Mucosa of rectum (tissue), 2 donors: Measurements from ENCODE around the gene SWT1.

Experiments used
- H3K27ac ChIP-seq, 2 donors: one replicate each; pipeline ENCODE4 v1.7.0; 2013; ENCODE audit warnings: inconsistent platforms in 2 of 2, low read depth in 2 of 2, low read length in 2 of 2
- H3K27me3 ChIP-seq, 2 donors: one replicate each; pipeline ENCODE4 v1.7.0; 2013; ENCODE audit warnings: low read length in 2 of 2; ENCODE audit not compliant: control insufficient read depth in 2 of 2, insufficient read depth in 2 of 2
- H3K36me3 ChIP-seq, 2 donors: one replicate each; pipeline ENCODE4 v1.7.0; 2013; ENCODE audit warnings: low read length in 2 of 2; ENCODE audit not compliant: control insufficient read depth in 2 of 2, insufficient read depth in 2 of 2
- H3K4me1 ChIP-seq, 2 donors: one replicate each; pipeline ENCODE4 v1.7.0; 2013; ENCODE audit warnings: low read length in 2 of 2, mild to moderate bottlenecking in 1 of 2; ENCODE audit not compliant: control insufficient read depth in 2 of 2, insufficient read depth in 2 of 2
- H3K4me3 ChIP-seq, 2 donors: one replicate each; pipeline ENCODE4 v1.7.0; 2013; ENCODE audit warnings: low read length in 2 of 2
- H3K9ac ChIP-seq, 2 donors: one replicate each; pipeline ENCODE4 v1.7.0; 2013; ENCODE audit warnings: low read length in 2 of 2, low read depth in 1 of 2, mild to moderate bottlenecking in 1 of 2
- H3K9me3 ChIP-seq, 2 donors: one replicate each; pipeline ENCODE4 v1.7.0; 2013; ENCODE audit warnings: low read length in 2 of 2; ENCODE audit not compliant: control insufficient read depth in 2 of 2
- donor health status: healthy.
- donor health status: Normal muscosa, but diverticular disease.

The SWT1 gene

DNA sequence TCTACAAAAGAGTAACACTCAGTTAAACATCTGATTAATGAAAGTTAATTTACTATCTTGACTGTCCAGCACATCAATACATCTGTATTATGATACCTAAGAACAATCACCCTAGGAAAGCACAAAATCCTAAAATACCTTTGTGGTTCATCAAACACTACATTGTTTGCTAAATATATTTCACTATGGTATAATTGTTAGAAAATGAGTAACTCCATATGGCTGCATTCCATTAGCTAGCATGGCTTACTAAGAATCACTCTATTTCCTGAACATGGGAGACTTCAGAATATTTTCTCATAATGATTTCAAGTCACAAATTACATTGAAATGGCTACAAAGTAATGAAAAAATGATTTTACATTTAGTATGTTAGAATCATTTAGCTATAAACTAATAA is 12.7 kb upstream of the SWT1 start:
- Histone ChIP-seq H3K4me3 (no peak overlapping the region), H3K27me3 (no peaks in the 10 kb centered on the region), H3K9ac (no peak overlapping the region), H3K27ac (no peak overlapping the region), H3K4me1 (no peaks in the 10 kb centered on the region), H3K36me3 (peaks cover 23 to 53% of the 10 kb centered on the region in 2 donors), H3K9me3 (no peaks in the 10 kb centered on the region)

DNA sequence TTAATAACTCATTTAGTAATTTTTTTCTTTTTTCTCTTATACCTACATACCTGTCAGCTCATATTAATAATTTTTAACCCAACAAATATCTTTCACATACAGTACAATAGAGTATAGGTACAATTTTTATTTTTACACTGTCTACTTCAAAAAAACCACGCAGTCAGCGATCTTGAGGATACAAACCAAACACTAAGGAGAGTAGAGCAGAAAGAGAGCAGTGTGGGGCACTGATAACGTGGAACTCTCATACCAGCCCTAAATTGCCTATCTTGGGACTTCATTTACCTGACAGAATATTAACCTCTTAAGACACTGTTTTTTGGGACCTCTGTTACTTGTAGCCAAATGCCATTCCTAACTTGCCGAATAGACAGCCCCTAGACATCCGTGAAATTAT is 5.8 kb upstream of the SWT1 start:
- Histone ChIP-seq H3K27me3 (no peaks in the 10 kb centered on the region), H3K9ac (no peak overlapping the region), H3K27ac (no peak overlapping the region), H3K9me3 (no peaks in the 10 kb centered on the region), H3K4me3 (no peak overlapping the region), H3K36me3 (peaks cover 22 to 32% of the 10 kb centered on the region in 2 donors), H3K4me1 (peaks cover 3 to 8% of the 10 kb centered on the region in 2 donors)

DNA sequence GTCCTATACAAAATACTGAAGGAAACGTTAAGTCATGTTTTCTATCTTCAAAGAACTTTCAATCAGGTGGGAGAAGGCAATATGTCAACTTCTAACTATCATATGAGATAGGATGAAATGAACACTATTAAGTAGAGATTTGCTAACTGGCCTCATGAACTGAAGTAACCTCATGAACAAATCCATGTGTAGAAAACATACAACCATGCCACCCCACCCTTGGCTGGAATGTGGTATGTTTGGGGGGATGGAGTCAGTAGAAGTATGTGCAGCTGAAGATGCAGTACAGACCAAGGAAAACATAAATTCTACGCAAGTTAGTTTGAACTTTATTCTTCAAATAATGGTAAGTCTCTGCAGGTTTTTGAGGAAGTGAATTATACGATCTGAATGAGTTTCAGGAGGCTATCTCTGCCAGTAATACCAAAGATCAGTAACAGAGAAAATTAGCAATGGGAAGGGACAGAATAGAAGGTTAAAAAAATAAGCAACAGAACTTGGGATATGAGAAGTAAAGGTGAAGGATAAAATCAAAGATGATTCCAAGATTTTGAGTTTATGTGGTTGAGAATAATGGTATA is 4.7 kb upstream of the SWT1 start:
- Histone ChIP-seq H3K27ac (no peak overlapping the region), H3K4me3 (no peak overlapping the region), H3K36me3 (peaks cover 20 to 25% of the 10 kb centered on the region in 2 donors), H3K4me1 (peaks cover 3 to 8% of the 10 kb centered on the region in 2 donors), H3K9ac (no peak overlapping the region), H3K9me3 (no peaks in the 10 kb centered on the region), H3K27me3 (no peaks in the 10 kb centered on the region)

DNA sequence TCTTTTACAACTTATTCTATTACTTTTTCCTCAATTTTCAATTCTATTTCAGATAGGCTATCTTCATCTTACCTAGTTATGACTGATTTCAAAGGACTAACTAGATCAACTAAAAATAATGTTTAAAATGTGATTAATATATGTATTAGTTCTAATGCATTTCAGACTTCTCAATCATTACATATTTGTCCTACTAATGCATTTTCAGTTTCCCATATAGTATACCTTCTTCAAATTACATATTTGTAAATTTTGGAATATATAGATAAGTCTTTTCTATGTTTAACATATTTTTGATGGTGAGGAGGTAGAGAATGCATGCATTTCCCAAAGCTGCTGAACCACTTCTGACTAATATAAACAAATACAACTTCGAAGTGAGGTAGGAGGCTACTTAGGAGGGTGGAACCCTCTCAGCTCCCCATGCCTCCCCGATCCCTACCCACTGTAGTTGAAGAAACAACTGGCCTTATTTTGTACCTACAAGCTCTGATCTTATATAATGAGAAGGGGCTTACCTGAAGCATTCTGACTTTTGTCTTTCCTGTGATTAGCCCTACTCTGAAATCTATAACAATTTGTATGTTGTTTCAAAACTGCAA is 2.0 kb upstream of the SWT1 start:
- Histone ChIP-seq H3K4me1 (peaks cover 6 to 18% of the 10 kb centered on the region in 2 donors), H3K9me3 (no peaks in the 10 kb centered on the region), H3K9ac (no peak overlapping the region), H3K27me3 (no peaks in the 10 kb centered on the region), H3K36me3 (peaks cover 7 to 9% of the 10 kb centered on the region in 2 donors), H3K4me3 (peak overlapping the region in 1 of 2 donors; percentile 91), H3K27ac (no peak overlapping the region)

DNA sequence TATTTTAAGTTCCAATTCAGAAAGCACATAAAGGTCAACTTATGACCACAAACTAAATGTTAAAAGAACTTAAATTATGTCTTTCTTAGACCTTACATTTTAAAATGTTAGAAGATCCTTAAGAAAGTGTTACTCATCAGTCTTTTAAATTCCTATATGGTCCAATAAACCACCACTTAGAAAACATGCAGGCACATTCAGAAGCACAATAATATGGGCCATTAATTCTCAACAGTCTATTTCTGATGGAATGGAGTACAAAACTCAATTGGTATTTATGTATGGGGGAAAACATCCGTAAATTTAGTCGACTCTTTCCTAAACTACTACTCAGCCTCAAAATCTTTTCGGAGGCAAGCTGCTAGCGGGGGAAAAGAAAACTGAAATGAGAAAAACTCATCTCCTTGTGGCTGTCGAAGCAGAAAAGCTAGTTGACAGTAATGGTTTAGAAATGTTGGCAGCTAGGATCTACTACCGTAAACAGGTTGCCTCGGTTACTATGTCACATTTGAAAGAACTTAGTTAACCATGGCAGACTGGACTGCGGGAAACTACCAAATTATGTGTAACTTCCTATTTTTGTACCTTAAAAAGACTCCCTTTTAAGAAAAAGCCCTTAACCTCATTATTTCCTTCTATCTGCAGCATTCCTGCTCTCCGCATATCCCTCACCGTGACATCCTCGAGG is 1.2 kb upstream of the SWT1 start:
- peaks cover 6 to 18% of the 10 kb centered on the region in 2 donors for H3K4me1 ChIP-seq
- H3K36me3 ChIP-seq = peaks cover 1% of the 10 kb centered on the region in 2 donors
- peak overlapping the region; percentile 98 to 100 for H3K27ac ChIP-seq
- no peaks in the 10 kb centered on the region for H3K27me3 ChIP-seq
- peak overlapping the region; percentile 85 to 91 for H3K4me3 ChIP-seq
- no peaks in the 10 kb centered on the region for H3K9me3 ChIP-seq
- peak overlapping the region; percentile 95 to 97 for H3K9ac ChIP-seq

DNA sequence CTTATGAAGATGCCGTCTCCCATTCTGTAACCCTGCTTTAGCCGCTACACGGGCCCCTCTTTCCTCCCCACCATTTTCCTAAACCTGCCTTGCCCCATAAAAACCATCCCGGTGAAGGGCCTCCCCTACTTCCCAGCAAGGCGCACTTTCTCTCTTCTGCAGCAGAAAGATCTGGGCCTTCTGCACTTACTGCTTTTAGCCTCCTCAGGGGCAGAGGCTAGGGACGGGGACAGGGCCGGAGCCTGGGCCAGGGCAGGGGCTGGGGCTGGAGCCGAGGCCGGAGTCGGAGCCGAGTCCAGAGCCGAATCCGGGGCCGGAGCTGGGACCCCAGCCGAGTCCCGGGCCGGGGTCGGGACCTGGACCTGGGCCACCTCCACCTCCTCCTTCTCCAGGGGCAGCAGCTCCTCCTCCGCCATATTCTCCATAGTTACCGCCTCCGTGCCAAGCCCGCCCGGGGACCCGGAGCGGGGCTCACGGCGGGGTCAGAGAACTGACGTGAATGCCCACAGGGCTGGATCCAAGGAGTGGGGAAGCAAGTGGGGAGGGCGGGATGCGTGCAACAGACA is 596 bp upstream of the SWT1 start:
- no peaks in the 10 kb centered on the region for H3K36me3 ChIP-seq
- peak overlapping the region; percentile 98 to 100 for H3K27ac ChIP-seq
- peak overlapping the region; percentile 95 to 97 for H3K9ac ChIP-seq
- no peaks in the 10 kb centered on the region for H3K27me3 ChIP-seq
- peaks cover 6 to 18% of the 10 kb centered on the region in 2 donors for H3K4me1 ChIP-seq
- no peaks in the 10 kb centered on the region for H3K9me3 ChIP-seq
- peak overlapping the region; percentile 85 to 91 for H3K4me3 ChIP-seq

DNA sequence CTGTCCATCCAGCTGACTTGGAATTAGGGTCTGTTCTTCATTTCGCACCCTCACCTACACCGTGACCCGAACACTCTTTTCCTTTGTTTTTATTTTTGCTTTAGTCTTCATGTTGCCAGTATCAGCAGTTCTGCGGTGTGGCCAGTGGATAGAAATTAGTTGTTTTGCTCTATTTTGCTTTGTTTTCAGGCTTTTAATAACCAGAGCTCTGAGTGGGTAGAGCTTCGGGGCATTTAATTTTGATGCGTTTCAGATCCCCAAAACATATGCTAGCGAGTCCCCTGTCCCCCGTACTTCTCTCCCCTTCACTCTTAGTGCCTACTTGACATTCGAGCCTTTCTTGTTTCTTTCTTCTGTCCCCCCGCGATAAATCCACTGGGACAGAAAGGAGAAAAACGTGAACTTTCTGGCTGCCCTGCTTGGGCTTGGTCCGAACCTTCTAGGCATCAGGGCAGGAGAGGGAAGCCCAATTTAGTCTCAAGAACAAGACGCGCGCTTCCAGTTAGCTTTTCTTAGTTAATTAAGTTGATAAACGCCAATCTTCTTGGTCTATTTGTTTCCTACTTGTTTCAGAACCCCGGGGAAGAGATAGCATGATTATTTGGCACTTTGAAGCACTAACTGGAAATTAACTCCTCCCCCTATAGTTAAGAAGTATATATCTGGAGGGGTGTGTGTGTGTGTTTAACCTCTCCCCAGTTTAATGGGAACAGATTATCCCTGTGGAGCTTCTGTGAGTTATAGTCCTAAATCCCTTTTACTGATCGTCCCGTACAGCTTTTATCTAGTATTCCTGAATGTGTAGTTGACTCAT is 839 bp downstream of the SWT1 start:
- H3K27me3 ChIP-seq = no peaks in the 10 kb centered on the region
- H3K4me3 ChIP-seq = peak overlapping the region; percentile 85 to 91
- H3K9ac ChIP-seq = peak overlapping the region; percentile 83 to 97
- peaks cover 0 to 3% of the 10 kb centered on the region in 2 donors for H3K36me3 ChIP-seq
- H3K9me3 ChIP-seq = no peaks in the 10 kb centered on the region
- H3K27ac ChIP-seq = peak overlapping the region; percentile 98 to 100
- peaks cover 6 to 18% of the 10 kb centered on the region in 2 donors for H3K4me1 ChIP-seq

DNA sequence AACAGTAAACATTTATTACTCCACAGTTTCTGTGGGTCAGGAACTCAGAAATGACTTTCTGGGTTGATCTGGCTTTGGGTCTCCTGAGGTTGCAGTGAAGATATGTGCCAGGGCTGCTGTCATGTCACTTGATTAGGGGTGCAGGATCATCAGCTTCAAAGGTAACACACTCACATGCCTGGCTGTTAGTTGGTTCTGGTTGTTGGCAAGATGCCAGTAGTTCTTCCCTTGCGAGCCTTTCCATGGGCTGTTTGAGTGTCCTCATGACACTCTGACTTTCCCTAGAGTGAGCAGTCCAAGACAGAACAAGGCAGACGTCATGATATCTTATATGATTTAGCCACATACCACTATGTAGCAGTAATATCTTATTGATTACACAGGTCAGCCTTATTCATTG is 1.8 kb downstream of the SWT1 start:
- no peaks in the 10 kb centered on the region for H3K9me3 ChIP-seq
- no peak overlapping the region for H3K9ac ChIP-seq
- H3K4me1 ChIP-seq = peaks cover 6 to 18% of the 10 kb centered on the region in 2 donors
- H3K27ac ChIP-seq = no peak overlapping the region
- H3K36me3 ChIP-seq = peaks cover 0 to 3% of the 10 kb centered on the region in 2 donors
- peak overlapping the region in 1 of 2 donors; percentile 91 for H3K4me3 ChIP-seq
- H3K27me3 ChIP-seq = no peaks in the 10 kb centered on the region

DNA sequence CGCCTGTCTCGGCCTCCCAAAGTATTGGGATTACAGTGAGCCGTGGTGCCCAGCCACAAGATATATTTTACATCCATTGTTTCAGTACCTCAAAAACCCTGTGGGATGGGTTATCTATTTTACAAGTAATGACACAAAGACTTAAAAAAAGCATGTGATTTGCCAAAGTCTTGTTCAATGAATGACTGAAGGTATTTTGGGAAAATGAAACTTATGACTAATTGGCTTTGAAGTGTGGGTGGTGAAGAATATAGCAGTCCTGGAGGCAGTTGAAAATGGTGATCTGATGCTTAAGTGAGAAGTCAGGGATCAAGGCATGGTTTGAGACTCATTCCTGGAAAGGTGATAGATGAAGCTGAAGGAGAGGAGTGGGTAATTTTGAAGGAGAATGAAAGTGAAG is 3.0 kb downstream of the SWT1 start:
- Histone ChIP-seq H3K4me3 (no peak overlapping the region), H3K9ac (no peak overlapping the region), H3K4me1 (peaks cover 6 to 18% of the 10 kb centered on the region in 2 donors), H3K36me3 (peaks cover 3 to 5% of the 10 kb centered on the region in 2 donors), H3K27ac (no peak overlapping the region), H3K9me3 (no peaks in the 10 kb centered on the region), H3K27me3 (no peaks in the 10 kb centered on the region)
